Heart right ventricle (tissue), 16 donors: ENCODE results near the gene SPECC1. TPM values are rescaled to one million over a fixed set of nuclear protein-coding genes. Genes with fewer than 3 reads are reported as not detected.

Experiments
- ATAC-seq, 8 donors: fragments of 200-7000 bp; cut with Tn5 transposase; one replicate each; pipeline ENCODE4 v1.9.1; 2020; ENCODE audit warnings: mild to moderate bottlenecking in 8 of 8, moderate library complexity in 8 of 8, moderate number of reproducible peaks in 1 of 8
- DNase-seq, 2 donors: peaks; one replicate each; pipeline ENCODE4 v3.0.0-alpha.2; 2020
- H3K27ac ChIP-seq, 10 donors: fragments of 200-600 bp; sonication (generic) in 2 of 10; one replicate each; pipeline versions ENCODE4 v1.5.0 to v1.8.0; 2020 to 2022; ENCODE audit warnings: mild to moderate bottlenecking in 3 of 10
- H3K27me3 ChIP-seq, 7 donors: fragments of 200-600 bp; one replicate each; pipeline ENCODE4 v1.8.0; 2021 to 2022; ENCODE audit warnings: mild to moderate bottlenecking in 2 of 7
- H3K36me3 ChIP-seq, 9 donors: fragments of 200-600 bp; sonication (generic) in 1 of 9; one replicate each; pipeline versions ENCODE4 v1.5.0 to v1.8.0; 2020 to 2022; ENCODE audit warnings: mild to moderate bottlenecking in 2 of 9
- H3K4me1 ChIP-seq, 9 donors: fragments of 200-600 bp; sonication (generic) in 1 of 9; one replicate each; pipeline versions ENCODE4 v1.5.0 to v1.8.0; 2020 to 2022; ENCODE audit warnings: mild to moderate bottlenecking in 4 of 9
- H3K4me3 ChIP-seq, 10 donors: fragments of 200-600 bp; sonication (generic) in 2 of 10; one replicate each; pipeline versions ENCODE4 v1.5.0 to v1.8.0; 2020 to 2022; ENCODE audit warnings: mild to moderate bottlenecking in 7 of 10, moderate library complexity in 2 of 10
- H3K9me3 ChIP-seq, 11 donors: fragments of 200-600 bp in 10 of 11; sonication (generic) in 2 of 11; one replicate each; pipeline versions ENCODE4 v1.5.0 to v1.8.0; 2013 to 2022; ENCODE audit warnings: mild to moderate bottlenecking in 2 of 11, control low read depth in 1 of 11, moderate library complexity in 1 of 11
- WGBS, 2 donors: extraction: QIAGEN DNeasy Blood & Tissue Kit; methylation state at CpG; one replicate each; pipeline ENCODE4 v1.1.7; 2013; ENCODE audit warnings: inconsistent platforms in 1 of 2; 5-methylcytosine and 5-hydroxymethylcytosine counted together
- intact Hi-C, 10 donors: fragments of 100-400 bp; cut with DNase I; formaldehyde crosslinking; loops; one replicate each; pipeline versions ENCODE4 v1.11.1 to v1.14.2; 2022
- polyA plus RNA-seq, 2 donors: library from polyadenylated mRNA; stranded (reverse); fragments of 200-250 nt; gene quantifications; one replicate each; pipeline ENCODE4 v1.2.3, GENCODE V29; 2013
- total RNA-seq, 10 donors: library from RNA; stranded (reverse); fragmentation: NEBNext Ultra II Directional in 3 of 10; extraction: Animal tissue kit (Norgen Biotek cat#: 25700) in 3 of 10; gene quantifications; one replicate each; pipeline versions ENCODE4 v1.2.1 to v1.2.4, GENCODE V29; 2021 to 2023
- TF ChIP-seq, protein P1 (sequence below), 9 donors: fragments of 200-600 bp; sonication (generic) in 2 of 9; IDR thresholded peaks; one replicate each; pipeline versions ENCODE4 v1.5.0 to v1.8.0; 2021 to 2022; ENCODE audit warnings: antibody characterized with exemption in 9 of 9, mild to moderate bottlenecking in 5 of 9, moderate library complexity in 1 of 9
- donor health status: Arrhythmogenic right ventricular cardiomyopathy.
- donor health status: ischemic (EF 13 %, LVEDD 7.1; RV severe dilation, severe dysfunction).
- donor health status: healthy with polysubstance abuse.
- donor health status: DM: no; HTN: yes; CAD: no.
- donor health status: DM: no; HTN: no; CAD: no.
- donor health status: ischemic (EF 25% LVEDD 6.9; RV normal size, moderate dysfunction).
- donor health status: ischemic (EF 25% LVEDD 5.7; RV mildly dilated, moderate dysfunction).
- donor health status: healthy.
- donor health status: DM: yes; HTN: yes; CAD: no.
- donor health status: Ischemic cardiomyopathy.
- donor health status: ischemic (EF 35%, LVEDD 5.7; RV mildly dilated, moderate dysfunction).
- donor health status: nonischemic (EF 11% LVEDD 7.7; RV severe dilation, severe dysfunction).
- donor health status: DM: yes; HTN: yes; CAD: no.
- donor health status: PGD.
- donor health status: ischemic (EF 29% LVEDD 5.4; RV normal size, mild dysfunction).
- donor health status: nonischemic (EF 23%, LVEDD 6.1; RV moderate dilation, normal function).

Gene SPECC1
- total and polyA plus RNA-seq, 12 donors: 2.9 to 15.2 (median 8.5) TPM

DNA sequence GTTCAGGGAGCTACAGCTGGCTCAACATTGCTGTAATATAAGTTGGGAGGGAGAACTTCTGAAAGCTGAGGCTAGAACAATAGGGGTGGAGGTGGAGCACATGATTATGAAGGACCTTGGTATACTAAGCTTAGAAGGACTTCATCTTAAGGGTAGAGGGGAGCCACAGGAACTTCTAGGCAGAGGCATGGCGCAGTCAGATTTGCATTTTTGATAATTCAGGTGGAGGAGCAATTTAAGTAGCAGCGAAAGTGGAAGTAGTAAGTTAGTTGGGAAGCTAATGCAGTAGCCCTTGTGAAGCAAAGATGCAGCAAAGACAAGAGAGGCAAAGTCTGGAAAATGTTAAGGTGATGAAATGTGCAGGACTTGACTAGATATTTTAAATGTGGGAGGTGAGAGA, 144.1 kb downstream of the SPECC1 start:
- Histone ChIP-seq H3K27me3 (peaks cover 0 to 12% (median 0%) of the 10 kb centered on the region in 7 donors), H3K36me3 (no peaks in the 10 kb centered on the region), H3K9me3 (no peaks in the 10 kb centered on the region), H3K4me1 (peaks cover 0 to 23% (median 15%) of the 10 kb centered on the region in 9 donors), H3K4me3 (no peak overlapping the region), H3K27ac (no peak overlapping the region)
- TF ChIP-seq, protein P1, sequence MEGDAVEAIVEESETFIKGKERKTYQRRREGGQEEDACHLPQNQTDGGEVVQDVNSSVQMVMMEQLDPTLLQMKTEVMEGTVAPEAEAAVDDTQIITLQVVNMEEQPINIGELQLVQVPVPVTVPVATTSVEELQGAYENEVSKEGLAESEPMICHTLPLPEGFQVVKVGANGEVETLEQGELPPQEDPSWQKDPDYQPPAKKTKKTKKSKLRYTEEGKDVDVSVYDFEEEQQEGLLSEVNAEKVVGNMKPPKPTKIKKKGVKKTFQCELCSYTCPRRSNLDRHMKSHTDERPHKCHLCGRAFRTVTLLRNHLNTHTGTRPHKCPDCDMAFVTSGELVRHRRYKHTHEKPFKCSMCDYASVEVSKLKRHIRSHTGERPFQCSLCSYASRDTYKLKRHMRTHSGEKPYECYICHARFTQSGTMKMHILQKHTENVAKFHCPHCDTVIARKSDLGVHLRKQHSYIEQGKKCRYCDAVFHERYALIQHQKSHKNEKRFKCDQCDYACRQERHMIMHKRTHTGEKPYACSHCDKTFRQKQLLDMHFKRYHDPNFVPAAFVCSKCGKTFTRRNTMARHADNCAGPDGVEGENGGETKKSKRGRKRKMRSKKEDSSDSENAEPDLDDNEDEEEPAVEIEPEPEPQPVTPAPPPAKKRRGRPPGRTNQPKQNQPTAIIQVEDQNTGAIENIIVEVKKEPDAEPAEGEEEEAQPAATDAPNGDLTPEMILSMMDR (IDR thresholded peaks at IDR 0.05): no peak
- ATAC-seq (no peak), DNase-seq (no peak)
- 96 to 98% methylated on average over 2 of the region's 2 CpGs for WGBS, 2 donors
- intact Hi-C loops: no loop called here

DNA sequence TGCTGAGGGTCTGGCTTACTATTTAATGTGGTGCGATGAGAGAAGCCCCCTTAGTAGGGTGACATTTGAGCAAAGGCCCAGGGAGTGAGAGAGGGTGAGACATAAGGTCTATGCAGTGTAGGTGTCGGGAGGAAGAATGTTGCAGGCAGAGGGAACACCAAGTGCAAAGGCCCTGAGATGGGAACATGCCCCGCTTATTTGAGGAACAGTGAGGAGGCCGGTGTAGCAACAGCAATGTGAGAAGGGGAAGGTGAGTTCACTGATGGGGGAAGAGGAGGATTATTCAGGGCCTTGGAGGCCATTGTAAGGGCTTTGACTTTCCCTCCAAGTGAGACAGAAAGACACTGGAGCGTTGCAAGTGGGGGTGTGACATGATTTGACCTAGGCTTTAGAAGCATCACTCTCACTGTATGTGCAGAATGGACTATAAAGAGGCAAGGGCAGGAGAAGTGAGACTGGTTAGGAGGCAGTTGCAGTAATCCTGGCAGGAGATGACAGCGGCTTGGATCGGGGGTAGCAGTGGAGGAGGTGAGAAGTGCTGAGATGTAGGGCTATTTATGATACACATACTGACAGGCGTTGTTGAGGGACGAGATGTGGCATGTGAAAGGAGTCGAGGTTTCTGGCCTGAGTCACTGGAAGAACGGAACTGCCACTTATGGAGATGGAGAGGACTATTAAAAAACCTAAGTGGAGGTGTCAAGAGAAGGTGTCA, 145.3 kb downstream of the SPECC1 start:
- Histone ChIP-seq H3K4me3 (no peak overlapping the region), H3K4me1 (peaks cover 0 to 23% (median 15%) of the 10 kb centered on the region in 9 donors), H3K36me3 (no peaks in the 10 kb centered on the region), H3K27ac (no peak overlapping the region), H3K27me3 (peaks cover 0 to 12% (median 0%) of the 10 kb centered on the region in 7 donors), H3K9me3 (no peaks in the 10 kb centered on the region)
- 67 to 76% methylated on average over 11 of the region's 11 CpGs for WGBS, 2 donors
- intact Hi-C loops: no loop called here
- TF ChIP-seq, protein P1 (IDR thresholded peaks at IDR 0.05): no peak
- DNase-seq: no peak
- no peak for ATAC-seq

GRCh38 chr17:20155258-20156195, 146.4 kb downstream of the SPECC1 start:
- DNase-seq (peak; percentile 95 to 97), ATAC-seq (peak; percentile 99 to 100 (median 100))
- Histone ChIP-seq H3K4me1 (peaks cover 0 to 23% (median 15%) of the 10 kb centered on the region in 9 donors), H3K27ac (peak overlapping the region in 4 of 10 donors; percentile 21 to 50 (median 29)), H3K4me3 (peak overlapping the region; percentile 32 to 79 (median 68)), H3K27me3 (peaks cover 0 to 12% (median 0%) of the 10 kb centered on the region in 7 donors), H3K36me3 (no peaks in the 10 kb centered on the region), H3K9me3 (no peaks in the 10 kb centered on the region)
- intact Hi-C loops: no loop called here
- 10 to 11% methylated on average over 68 to 69 of the region's 69 CpGs for WGBS, 2 donors
- TF ChIP-seq, protein P1 (IDR thresholded peaks at IDR 0.05): peak in 3 of 9 donors; percentile 31 to 37 (median 34)
